ENCODE measurements around the gene USP3. TPM values are rescaled to one million over a fixed set of nuclear protein-coding genes. Genes with fewer than 3 reads are reported as not detected.

Gene USP3, protein sequence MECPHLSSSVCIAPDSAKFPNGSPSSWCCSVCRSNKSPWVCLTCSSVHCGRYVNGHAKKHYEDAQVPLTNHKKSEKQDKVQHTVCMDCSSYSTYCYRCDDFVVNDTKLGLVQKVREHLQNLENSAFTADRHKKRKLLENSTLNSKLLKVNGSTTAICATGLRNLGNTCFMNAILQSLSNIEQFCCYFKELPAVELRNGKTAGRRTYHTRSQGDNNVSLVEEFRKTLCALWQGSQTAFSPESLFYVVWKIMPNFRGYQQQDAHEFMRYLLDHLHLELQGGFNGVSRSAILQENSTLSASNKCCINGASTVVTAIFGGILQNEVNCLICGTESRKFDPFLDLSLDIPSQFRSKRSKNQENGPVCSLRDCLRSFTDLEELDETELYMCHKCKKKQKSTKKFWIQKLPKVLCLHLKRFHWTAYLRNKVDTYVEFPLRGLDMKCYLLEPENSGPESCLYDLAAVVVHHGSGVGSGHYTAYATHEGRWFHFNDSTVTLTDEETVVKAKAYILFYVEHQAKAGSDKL
- total RNA-seq, result 33.6 and 43.8 TPM in 2 replicates

DNA sequence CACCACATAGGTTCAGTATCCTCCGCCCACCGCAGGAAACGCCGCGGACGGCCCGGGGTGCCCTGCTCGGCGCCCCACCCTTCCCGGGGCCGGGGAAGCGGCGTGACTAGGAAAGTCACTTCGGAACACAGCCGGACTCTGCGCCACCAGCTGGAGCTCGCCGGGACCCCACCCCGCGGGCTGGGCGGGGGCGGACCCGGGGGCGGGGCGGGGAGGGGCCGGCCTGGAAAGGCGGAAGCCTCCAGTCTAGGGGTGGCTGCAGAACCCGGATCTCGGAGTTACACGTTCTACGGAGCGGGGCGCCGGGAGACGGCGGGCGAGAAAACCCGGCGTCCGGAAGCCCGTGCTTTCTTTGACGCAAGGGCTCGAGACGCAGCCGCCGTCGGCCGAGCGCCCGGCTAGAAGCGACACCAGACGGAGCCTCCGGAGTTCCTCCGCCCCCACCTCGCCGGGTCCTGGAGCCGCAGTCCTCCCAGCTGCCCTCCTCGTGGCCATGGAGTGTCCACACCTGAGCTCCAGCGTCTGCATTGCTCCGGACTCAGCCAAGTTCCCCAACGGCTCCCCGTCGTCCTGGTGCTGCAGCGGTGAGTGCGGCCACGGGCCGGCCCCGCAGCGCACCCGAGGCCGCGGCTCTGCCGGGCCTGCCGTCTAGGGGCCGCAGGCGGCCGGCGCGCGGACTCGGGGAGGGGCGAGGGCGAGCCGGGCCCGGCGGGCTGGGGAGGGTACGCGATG lies at the start of gene USP3:
Gene USP3 (plus strand): TSS at position 347 of the 732 bp plus-strand sequence. CDS start 147 bp downstream, at position 494.

DNA sequence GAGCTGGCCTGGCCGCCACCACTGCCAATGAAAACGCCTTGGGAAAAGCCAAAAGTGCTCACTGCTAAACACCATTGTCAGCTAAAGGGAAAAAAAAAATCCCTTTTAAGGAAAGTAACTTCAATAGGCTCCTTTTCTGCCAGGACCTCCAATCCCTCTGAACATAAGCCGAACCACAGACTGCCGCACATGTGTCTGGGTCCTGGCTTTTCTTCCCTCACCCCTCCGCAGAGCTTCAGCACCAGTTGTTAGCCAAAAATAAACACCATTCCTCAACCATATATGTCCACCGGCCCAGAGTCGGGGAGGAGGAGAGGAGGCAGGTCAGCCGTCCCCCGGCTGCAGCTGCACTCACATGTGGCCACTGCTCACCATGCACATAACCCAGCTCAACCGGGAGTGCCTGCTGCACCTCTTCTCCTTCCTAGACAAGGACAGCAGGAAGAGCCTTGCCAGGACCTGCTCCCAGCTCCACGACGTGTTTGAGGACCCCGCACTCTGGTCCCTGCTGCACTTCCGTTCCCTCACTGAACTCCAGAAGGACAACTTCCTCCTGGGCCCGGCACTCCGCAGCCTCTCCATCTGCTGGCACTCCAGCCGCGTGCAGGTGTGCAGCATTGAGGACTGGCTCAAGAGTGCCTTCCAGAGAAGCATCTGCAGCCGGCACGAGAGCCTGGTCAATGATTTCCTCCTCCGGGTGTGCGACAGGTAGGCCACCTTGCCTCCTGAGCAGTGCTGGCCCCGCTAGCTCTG lies 92.8 kb downstream of the USP3 start, which contains the start of gene FBXL22:
Gene FBXL22 (plus strand): TSS at position 350 of the 753 bp plus-strand sequence. CDS start 6 bp downstream, at position 356.

Other genes with a start within 250 kb of the USP3 start
- gene APH1B, start 227.0 kb upstream of the USP3 start, total RNA-seq, result 11.0 and 16.0 TPM in 2 replicates
- 98.9 and 366 TPM in 2 replicates for gene CA12, start 122.7 kb upstream of the USP3 start, total RNA-seq
- gene FBXL22, start 92.8 kb downstream of the USP3 start, total RNA-seq, result 0.59 and 0.69 TPM in 2 replicates